Body of pancreas (tissue), 4 donors: ENCODE results near the gene ECT2L. TPM values are rescaled to one million over a fixed set of nuclear protein-coding genes. Genes with fewer than 3 reads are reported as not detected.

Experiments used
- ATAC-seq: fragments of 150-250 bp; one replicate; pipeline ENCODE4 v1.9.1; 2016
- DNase-seq, 4 donors: peaks; one replicate each; pipeline ENCODE4 v3.0.0-alpha.2; 2019
- H3K27ac ChIP-seq, 4 donors: fragments of 200-600 bp; sonication (generic); 1 replicate in 3 of 4; 2 replicates in 1 of 4; pipeline versions ENCODE4 v1.5.1 to v1.6.1; 2016 to 2019; ENCODE audit warnings: mild to moderate bottlenecking in 1 of 4, mixed read lengths in 1 of 4, moderate library complexity in 1 of 4
- H3K27me3 ChIP-seq, 2 donors: fragments of 200-600 bp; sonication (generic); one replicate each; pipeline ENCODE4 v1.6.0; 2016; ENCODE audit warnings: mild to moderate bottlenecking in 1 of 2
- H3K36me3 ChIP-seq, 2 donors: fragments of 200-600 bp; sonication (generic); replicated peaks in 1 of 2; 2 replicates each; pipeline ENCODE4 v1.5.1; 2016; ENCODE audit warnings: low read depth in 2 of 2; ENCODE audit not compliant: insufficient read depth in 1 of 2
- H3K4me1 ChIP-seq: fragments of 200-600 bp; sonication (generic); one replicate; pipeline ENCODE4 v1.6.0; 2016
- H3K4me3 ChIP-seq, 2 donors: fragments of 200-600 bp; sonication (generic); 1 replicate in 1 of 2; 2 replicates in 1 of 2; pipeline ENCODE4 v1.5.1; 2016 to 2019
- H3K9me3 ChIP-seq, 3 donors: fragments of 200-600 bp; sonication (generic); 1 replicate in 2 of 3; 2 replicates in 1 of 3; pipeline ENCODE4 v1.5.1; 2016
- CTCF ChIP-seq, 7 experiments: fragments of 450-650 bp in 4 of 7; fragments of 200-600 bp in 3 of 7; sonication (generic) in 3 of 7; IDR thresholded peaks; one replicate each; pipeline ENCODE4 v1.5.1; 2016 to 2019; ENCODE audit warnings: antibody characterized with exemption in 7 of 7
- POLR2A ChIP-seq, 3 donors: fragments of 450-650 bp; IDR thresholded peaks; one replicate each; pipeline ENCODE4 v1.6.1; 2016; ENCODE audit warnings: antibody characterized with exemption in 3 of 3, mild to moderate bottlenecking in 2 of 3
- whole genome bisulfite sequencing, 2 donors: methylation state at CpG; one replicate each; pipeline ENCODE4 v1.1.5; 2017; 5-methylcytosine and 5-hydroxymethylcytosine counted together
- intact Hi-C: fragments of 100-400 bp; cut with DNase I; formaldehyde crosslinking; loops from one replicate; pipeline ENCODE4 v1.15.1; 2023
- total RNA-seq, 2 donors: library from RNA; depleted of rRNA; stranded (reverse); fragments of >200 nt; gene quantifications; one replicate each; pipeline ENCODE4 v1.1.0, GENCODE V29; 2016

ECT2L gene
- total RNA-seq, 2 donors from 2014 or later, result not detected

- ATAC-seq, result no peak
- whole genome bisulfite sequencing, 2 donors, result 61 to 67% methylated on average over 1 of the region's 1 CpG
- no peak overlapping the region for H3K27ac ChIP-seq
- DNase-seq, result no peak
- TF ChIP-seq CTCF (IDR thresholded peaks at IDR 0.05), result no peak
- H3K4me1 ChIP-seq, result no peaks in the 10 kb centered on the region
- intact Hi-C loops, result no loop called here
- no peaks in the 10 kb centered on the region for H3K36me3 ChIP-seq
- no peaks in the 10 kb centered on the region for H3K27me3 ChIP-seq
- H3K9me3 ChIP-seq, result no peaks in the 10 kb centered on the region
- H3K4me3 ChIP-seq, result no peak overlapping the region
These were observed 11.0 kb downstream of the ECT2L start for GRCh38 chr6:138806889-138807288.

- Histone ChIP-seq H3K27me3 (no peaks in the 10 kb centered on the region), H3K4me1 (no peaks in the 10 kb centered on the region), H3K27ac (no peak overlapping the region), H3K4me3 (no peak overlapping the region), H3K36me3 (no peaks in the 10 kb centered on the region), H3K9me3 (no peaks in the 10 kb centered on the region)
- ATAC-seq (no peak), DNase-seq (no peak)
- TF ChIP-seq POLR2A (IDR thresholded peaks at IDR 0.05) (no peak), CTCF (IDR thresholded peaks at IDR 0.05) (no peak)
- intact Hi-C loops, result loop anchor here (10.0 kb wide), 1 partner anchor 175 kb away; the partner anchor contains the start of gene REPS1
- 61 to 77% methylated on average over 3 of the region's 3 CpGs for WGBS, 2 donors
These were observed 13.8 kb downstream of the ECT2L start for GRCh38 chr6:138809677-138810076.

DNA sequence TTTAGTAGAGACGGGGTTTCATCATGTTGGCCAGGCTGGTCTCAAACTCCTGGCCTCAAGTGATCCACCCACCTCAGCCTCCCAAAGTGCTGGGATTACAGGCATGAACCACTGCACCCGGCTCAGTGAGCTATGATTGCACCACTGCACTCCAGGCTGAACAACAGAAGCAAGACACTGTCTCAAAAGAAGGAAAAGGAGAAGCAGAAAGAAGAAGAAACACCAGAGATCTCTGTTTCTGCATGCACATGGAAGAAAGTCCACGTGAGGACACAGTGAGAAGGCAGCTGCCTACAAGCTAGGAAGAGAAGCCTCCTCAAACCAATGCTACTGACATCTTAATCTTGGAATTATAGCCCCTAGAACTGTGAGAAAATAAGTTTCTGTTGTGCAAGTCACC lies 16.0 kb downstream of the ECT2L start:
- 58 to 85% methylated on average over 3 of the region's 3 CpGs for WGBS, 2 donors
- intact Hi-C loops, result loop anchor here (10.0 kb wide), 1 partner anchor 173 kb away; the partner anchor contains the start of gene REPS1
- Histone ChIP-seq H3K36me3 (no peaks in the 10 kb centered on the region), H3K4me3 (no peak overlapping the region), H3K27me3 (no peaks in the 10 kb centered on the region), H3K9me3 (no peaks in the 10 kb centered on the region), H3K27ac (no peak overlapping the region), H3K4me1 (no peaks in the 10 kb centered on the region)
- ATAC-seq (no peak), DNase-seq (peak in 1 of 4 donors; percentile 27)
- TF ChIP-seq CTCF (IDR thresholded peaks at IDR 0.05) (no peak), POLR2A (IDR thresholded peaks at IDR 0.05) (no peak)

DNA sequence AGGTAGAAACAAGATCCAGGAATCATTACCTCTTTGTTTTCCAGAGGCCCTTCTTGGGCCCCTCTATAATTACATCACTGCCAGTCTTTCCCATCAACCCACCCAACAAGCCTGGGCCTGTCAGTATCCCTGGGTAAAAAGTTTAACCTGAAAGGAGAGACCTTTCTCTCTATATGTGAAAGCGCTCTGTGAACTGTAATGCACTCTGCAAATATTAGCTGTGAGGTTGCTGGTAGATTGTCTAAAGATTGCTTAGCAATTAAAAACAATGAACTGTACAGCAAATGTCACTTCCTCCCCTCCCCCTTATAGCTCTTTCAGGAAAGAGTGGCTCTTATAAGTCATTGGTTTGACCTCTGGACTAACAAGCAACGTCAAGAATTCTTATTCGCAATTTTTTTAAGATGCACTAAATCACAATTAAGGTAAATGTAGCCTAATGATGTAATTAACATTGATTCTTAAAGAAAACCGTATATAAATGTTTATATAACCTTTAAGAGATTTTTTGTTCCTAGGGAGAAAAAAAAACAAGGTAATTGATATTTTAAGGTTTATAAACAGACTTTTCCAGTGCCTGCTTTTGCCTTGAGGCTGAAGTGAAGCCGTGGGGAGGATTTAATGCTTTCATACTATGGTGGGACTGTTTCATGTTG lies 18.4 kb downstream of the ECT2L start:
- TF ChIP-seq POLR2A (IDR thresholded peaks at IDR 0.05), result no peak
- Histone ChIP-seq H3K27me3 (no peaks in the 10 kb centered on the region), H3K9me3 (no peaks in the 10 kb centered on the region), H3K36me3 (no peaks in the 10 kb centered on the region), H3K27ac (no peak overlapping the region), H3K4me1 (peaks cover 12% of the 10 kb centered on the region), H3K4me3 (no peak overlapping the region)
- WGBS, 2 donors, result 47 to 49% methylated on average over 5 of the region's 5 CpGs
- intact Hi-C loops, result loop anchor here (10.0 kb wide), 1 partner anchor 170 kb away; the partner anchor contains the start of gene REPS1
- ATAC-seq (no peak), DNase-seq (no peak)

DNA sequence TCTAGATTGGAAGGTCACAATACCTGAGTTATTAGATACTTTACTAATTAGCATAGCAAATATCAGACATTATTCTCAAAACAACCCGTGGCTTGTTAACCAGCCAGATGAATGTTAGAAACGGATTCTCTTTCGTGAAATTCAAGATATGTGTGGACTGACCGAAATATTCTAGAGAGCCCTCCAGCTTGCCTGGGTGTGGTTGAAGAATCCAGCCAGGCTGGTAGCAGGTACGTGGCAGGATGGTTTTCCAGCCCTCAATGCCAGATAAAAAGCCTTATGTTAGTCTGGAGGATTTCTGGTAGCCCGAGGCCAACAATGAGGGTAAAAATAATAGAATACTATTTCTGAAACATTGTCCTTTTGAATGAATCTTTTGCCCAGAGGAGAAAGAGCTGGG lies 19.3 kb downstream of the ECT2L start:
- H3K9me3 ChIP-seq, result no peaks in the 10 kb centered on the region
- 44 to 51% methylated on average over 6 of the region's 6 CpGs for WGBS, 2 donors
- ATAC-seq, result no peak

More for the DNA sequence above, 19.3 kb downstream of the ECT2L start:
- Histone ChIP-seq H3K36me3 (no peaks in the 10 kb centered on the region), H3K4me3 (no peak overlapping the region), H3K27ac (no peak overlapping the region), H3K4me1 (peaks cover 12% of the 10 kb centered on the region), H3K27me3 (no peaks in the 10 kb centered on the region)
- DNase-seq, result no peak
- TF ChIP-seq CTCF (IDR thresholded peaks at IDR 0.05), result no peak
- TF ChIP-seq POLR2A (IDR thresholded peaks at IDR 0.05), result no peak
- intact Hi-C loops, result loop anchor here (5.0 to 10.0 kb wide), 2 partner anchors 170 to 547 kb away; partner anchors contain the start of gene REPS1
